ENCODE data around the gene LRRC8B.

The LRRC8B gene

GRCh38 chr1:89555550-89555949 is 30.9 kb downstream of the LRRC8B start:
- Histone ChIP-seq H3K36me3 (ENCODE audit: control insufficient read depth in 1 of 2, insufficient read depth in 2 of 2, low read length in 2 of 2) (peaks cover 0 to 2% of the 10 kb centered on the region in 2 experiments), H4K8ac (ENCODE audit: low read depth, low read length) (no peak overlapping the region), H4K91ac (ENCODE audit: low read depth, low read length) (no peak overlapping the region), H3K4me2 (ENCODE audit: low read length) (no peak overlapping the region), H3K4me3 (ENCODE audit: low read depth, low read length) (no peak overlapping the region), H3K79me1 (ENCODE audit: low read length) (peaks cover 2% of the 10 kb centered on the region), H2BK120ac (ENCODE audit: insufficient read depth, low read length, poor library complexity) (no peak overlapping the region), H2BK5ac (ENCODE audit: low read depth, low read length, poor library complexity) (no peak overlapping the region), H2AFZ (ENCODE audit: insufficient read depth, low read length, poor library complexity) (no peak overlapping the region), H3K9ac (ENCODE audit: low read length) (no peak overlapping the region), H3K14ac (ENCODE audit: low read length) (no peak overlapping the region), H3K18ac (ENCODE audit: low read length) (no peak overlapping the region), H3K23ac (ENCODE audit: low read length) (no peak overlapping the region), H2AK5ac (ENCODE audit: low read length) (no peak overlapping the region), H3K4me1 (ENCODE audit: control insufficient read depth in 1 of 2, insufficient read depth in 2 of 2, low read length in 2 of 2) (no peaks in the 10 kb centered on the region), H3K27ac (ENCODE audit: low read depth, low read length) (no peak overlapping the region), H3K9me3 (ENCODE audit: insufficient read depth, low read depth, low read length) (no peaks in the 10 kb centered on the region), H3K27me3 (ENCODE audit: insufficient read depth, low read length) (no peaks in the 10 kb centered on the region), H2BK12ac (ENCODE audit: low read length) (no peak overlapping the region), H4K12ac (ENCODE audit: low read depth, low read length) (no peak overlapping the region), H3K79me2 (ENCODE audit: control insufficient read depth, insufficient read depth, low read length, poor library complexity) (no peaks in the 10 kb centered on the region), H3K4ac (ENCODE audit: low read depth, low read length) (no peak overlapping the region)
- WGBS (ENCODE audit: extremely low coverage, insufficient coverage, insufficient read length) = no CpG with 5 or more reads among the region's 2 CpGs
- peak in 1 of 2 donors; percentile 60 for DNase-seq

GRCh38 chr1:89556726-89557444 is 32.3 kb downstream of the LRRC8B start:
- H3K4me1 ChIP-seq (ENCODE audit: control insufficient read depth in 1 of 2, insufficient read depth in 2 of 2, low read length in 2 of 2) = no peaks in the 10 kb centered on the region
- no CpG with 5 or more reads among the region's 3 CpGs for WGBS (ENCODE audit: extremely low coverage, insufficient coverage, insufficient read length)
- peak; percentile 46 to 81 for DNase-seq

GRCh38 chr1:89557445-89557825 is 32.8 kb downstream of the LRRC8B start:
- Histone ChIP-seq H3K18ac (ENCODE audit: low read length) (no peak overlapping the region), H3K14ac (ENCODE audit: low read length) (no peak overlapping the region), H2AK5ac (ENCODE audit: low read length) (no peak overlapping the region), H3K9me3 (ENCODE audit: insufficient read depth, low read depth, low read length) (no peaks in the 10 kb centered on the region), H4K91ac (ENCODE audit: low read depth, low read length) (no peak overlapping the region), H3K4me2 (ENCODE audit: low read length) (no peak overlapping the region), H3K36me3 (ENCODE audit: control insufficient read depth in 1 of 2, insufficient read depth in 2 of 2, low read length in 2 of 2) (peaks cover 0 to 2% of the 10 kb centered on the region in 2 experiments), H2AFZ (ENCODE audit: insufficient read depth, low read length, poor library complexity) (no peak overlapping the region), H2BK12ac (ENCODE audit: low read length) (no peak overlapping the region), H4K8ac (ENCODE audit: low read depth, low read length) (no peak overlapping the region), H3K4me3 (ENCODE audit: low read depth, low read length) (no peak overlapping the region), H3K27me3 (ENCODE audit: insufficient read depth, low read length) (no peaks in the 10 kb centered on the region), H2BK120ac (ENCODE audit: insufficient read depth, low read length, poor library complexity) (no peak overlapping the region), H3K79me2 (ENCODE audit: control insufficient read depth, insufficient read depth, low read length, poor library complexity) (no peaks in the 10 kb centered on the region), H3K9ac (ENCODE audit: low read length) (no peak overlapping the region), H3K4me1 (ENCODE audit: control insufficient read depth in 1 of 2, insufficient read depth in 2 of 2, low read length in 2 of 2) (no peaks in the 10 kb centered on the region), H3K79me1 (ENCODE audit: low read length) (peaks cover 2% of the 10 kb centered on the region), H3K27ac (ENCODE audit: low read depth, low read length) (no peak overlapping the region), H3K23ac (ENCODE audit: low read length) (no peak overlapping the region), H3K4ac (ENCODE audit: low read depth, low read length) (no peak overlapping the region), H2BK5ac (ENCODE audit: low read depth, low read length, poor library complexity) (no peak overlapping the region), H4K12ac (ENCODE audit: low read depth, low read length) (no peak overlapping the region)
- WGBS (ENCODE audit: extremely low coverage, insufficient coverage, insufficient read length) = no CpG with 5 or more reads among the region's 3 CpGs
- no peak for DNase-seq

More at GRCh38 chr1:89556726-89557444, 32.3 kb downstream of the LRRC8B start:
- Histone ChIP-seq H3K36me3 (ENCODE audit: control insufficient read depth in 1 of 2, insufficient read depth in 2 of 2, low read length in 2 of 2) (peaks cover 0 to 2% of the 10 kb centered on the region in 2 experiments), H3K79me2 (ENCODE audit: control insufficient read depth, insufficient read depth, low read length, poor library complexity) (no peaks in the 10 kb centered on the region), H3K4ac (ENCODE audit: low read depth, low read length) (no peak overlapping the region), H2BK5ac (ENCODE audit: low read depth, low read length, poor library complexity) (no peak overlapping the region), H2BK12ac (ENCODE audit: low read length) (no peak overlapping the region), H4K12ac (ENCODE audit: low read depth, low read length) (no peak overlapping the region), H3K27me3 (ENCODE audit: insufficient read depth, low read length) (no peaks in the 10 kb centered on the region), H4K91ac (ENCODE audit: low read depth, low read length) (no peak overlapping the region), H3K4me2 (ENCODE audit: low read length) (no peak overlapping the region), H4K8ac (ENCODE audit: low read depth, low read length) (no peak overlapping the region), H2AK5ac (ENCODE audit: low read length) (no peak overlapping the region), H3K9me3 (ENCODE audit: insufficient read depth, low read depth, low read length) (no peaks in the 10 kb centered on the region), H2AFZ (ENCODE audit: insufficient read depth, low read length, poor library complexity) (no peak overlapping the region), H3K9ac (ENCODE audit: low read length) (no peak overlapping the region), H3K79me1 (ENCODE audit: low read length) (peaks cover 2% of the 10 kb centered on the region), H3K23ac (ENCODE audit: low read length) (no peak overlapping the region), H3K14ac (ENCODE audit: low read length) (no peak overlapping the region), H3K18ac (ENCODE audit: low read length) (no peak overlapping the region), H2BK120ac (ENCODE audit: insufficient read depth, low read length, poor library complexity) (no peak overlapping the region), H3K4me3 (ENCODE audit: low read depth, low read length) (no peak overlapping the region), H3K27ac (ENCODE audit: low read depth, low read length) (no peak overlapping the region)

GRCh38 chr1:89557956-89558355 is 33.3 kb downstream of the LRRC8B start:
- Histone ChIP-seq H3K9ac (ENCODE audit: low read length) (no peak overlapping the region), H2BK120ac (ENCODE audit: insufficient read depth, low read length, poor library complexity) (no peak overlapping the region), H3K4ac (ENCODE audit: low read depth, low read length) (no peak overlapping the region), H3K14ac (ENCODE audit: low read length) (no peak overlapping the region), H3K79me1 (ENCODE audit: low read length) (peaks cover 2% of the 10 kb centered on the region), H3K27ac (ENCODE audit: low read depth, low read length) (no peak overlapping the region), H4K91ac (ENCODE audit: low read depth, low read length) (no peak overlapping the region), H3K9me3 (ENCODE audit: insufficient read depth, low read depth, low read length) (no peaks in the 10 kb centered on the region), H3K36me3 (ENCODE audit: control insufficient read depth in 1 of 2, insufficient read depth in 2 of 2, low read length in 2 of 2) (peaks cover 0 to 2% of the 10 kb centered on the region in 2 experiments), H3K18ac (ENCODE audit: low read length) (no peak overlapping the region), H2AFZ (ENCODE audit: insufficient read depth, low read length, poor library complexity) (no peak overlapping the region), H3K23ac (ENCODE audit: low read length) (no peak overlapping the region), H3K27me3 (ENCODE audit: insufficient read depth, low read length) (no peaks in the 10 kb centered on the region), H2BK12ac (ENCODE audit: low read length) (no peak overlapping the region), H3K4me2 (ENCODE audit: low read length) (no peak overlapping the region), H4K8ac (ENCODE audit: low read depth, low read length) (no peak overlapping the region), H3K79me2 (ENCODE audit: control insufficient read depth, insufficient read depth, low read length, poor library complexity) (no peaks in the 10 kb centered on the region), H3K4me1 (ENCODE audit: control insufficient read depth in 1 of 2, insufficient read depth in 2 of 2, low read length in 2 of 2) (no peaks in the 10 kb centered on the region), H4K12ac (ENCODE audit: low read depth, low read length) (no peak overlapping the region), H2BK5ac (ENCODE audit: low read depth, low read length, poor library complexity) (no peak overlapping the region), H3K4me3 (ENCODE audit: low read depth, low read length) (no peak overlapping the region), H2AK5ac (ENCODE audit: low read length) (no peak overlapping the region)
- no CpG with 5 or more reads among the region's 1 CpG for WGBS (ENCODE audit: extremely low coverage, insufficient coverage, insufficient read length)
- no peak for DNase-seq
